Measurements from ENCODE around the gene DEFB132. TPM values are rescaled to one million over a fixed set of nuclear protein-coding genes. Genes with fewer than 3 reads are reported as not detected.
A peak's percentile ranks its signal among the peaks of the same experiment; 100 is the strongest.

DEFB132 gene
- total and polyA plus RNA-seq, 2 donors (not counting 1 experiment from before 2014, with no cell fraction given) = not detected

- peak within 1 kb of the TSS; percentile 48 to 83 (median 69) for H3K4me3 ChIP-seq (ENCODE audit: control extremely low read depth in 1 of 5, extremely low read depth in 1 of 5, insufficient read depth in 1 of 5, low read depth in 2 of 5, low read length in 4 of 5)
- no peaks in the 10 kb centered on the region for H3K9me3 ChIP-seq (ENCODE audit: control extremely low read depth in 1 of 3, control insufficient read depth in 2 of 3, insufficient read depth in 1 of 3, low read length in 2 of 3)
- Mint-ChIP-seq H3K4me3 (no peak within 1 kb of the TSS), H3K4me1 (peaks cover 6% of the 10 kb centered on the region), H3K27me3 (no peaks in the 10 kb centered on the region), H3K27ac (no peak within 1 kb of the TSS), H3K9me3 (ENCODE audit: insufficient read depth) (no peaks in the 10 kb centered on the region)
- no peaks in the 10 kb centered on the region for H3K36me3 ChIP-seq (replicated peaks in 1 of 2; ENCODE audit: control extremely low read depth in 1 of 2, control insufficient read depth in 1 of 2, extremely low read depth in 1 of 2, insufficient read depth in 2 of 2, low read length in 1 of 2)
- H3K9ac ChIP-seq (ENCODE audit: low read length) = peak within 1 kb of the TSS; percentile 70
- CTCF ChIA-PET = no interaction called here
- peak within 1 kb of the TSS; percentile 88 for H2AFZ ChIP-seq (ENCODE audit: insufficient read depth, low read depth, low read length, poor library complexity, severe bottlenecking)
- ATAC-seq (ENCODE audit: low read depth) = peak; percentile 98
- intact Hi-C loops (cut with micrococcal nuclease) = loop anchor here (1.0 kb wide), 6 partner anchors 8 to 57 kb away; partner anchors contain the start of gene NRSN2
- H3K27ac ChIP-seq (ENCODE audit: low read length in 2 of 2) = peak within 1 kb of the TSS in 1 of 2 donors; percentile 57
- TF ChIP-seq EZH2 (IDR thresholded peaks at IDR 0.05; ENCODE audit: borderline replicate concordance, insufficient read depth, low read depth, low read length, poor library complexity, severe bottlenecking) = no peak
- TF ChIP-seq CTCF (IDR thresholded peaks at IDR 0.05) = peak; percentile 45
- peak within 1 kb of the TSS; percentile 87 for H3K4me2 ChIP-seq (replicated peaks; ENCODE audit: low read depth, low read length, poor library complexity, severe bottlenecking)
- DNase-seq = peak; percentile 93
- no peaks in the 10 kb centered on the region for H4K20me1 ChIP-seq (ENCODE audit: control insufficient read depth, insufficient read depth, low read length, poor library complexity, severe bottlenecking)
- H3K79me2 ChIP-seq (ENCODE audit: control insufficient read depth, insufficient read depth, low read length) = peaks cover 22% of the 10 kb centered on the region
- 0% methylated on average over 29 of the region's 43 CpGs for WGBS (ENCODE audit: insufficient coverage)
- peaks cover 18 to 22% of the 10 kb centered on the region in 2 donors for H3K4me1 ChIP-seq (ENCODE audit: control insufficient read depth in 2 of 2, insufficient read depth in 2 of 2, low read length in 2 of 2)
- POLR2A ChIA-PET = no interaction called here
- H3K27me3 ChIP-seq (replicated peaks in 1 of 4; ENCODE audit: control extremely low read depth in 1 of 4, control insufficient read depth in 3 of 4, insufficient read depth in 4 of 4, low read length in 3 of 4) = no peaks in the 10 kb centered on the region
These were observed 32.7 kb downstream of the DEFB132 start, which contains the start of gene C20orf96 for GRCh38 chr20:290084-290831. Gene C20orf96 (minus strand): TSS chr20:290750. CDS start chr20:290610, 140 bp downstream.

GRCh38 chr20:294602-295001 lies 37.1 kb downstream of the DEFB132 start:
- ChIA-PET CTCF (interaction anchor here (1.4 to 3.1 kb wide), 3 partner anchors 30 to 39 kb away, joined by 4 to 20 read pairs (median 5); partner anchors contain the start of gene SOX12), POLR2A (no interaction called here)
- peaks cover 6% of the 10 kb centered on the region for H4K20me1 ChIP-seq (ENCODE audit: control insufficient read depth, insufficient read depth, low read length, poor library complexity, severe bottlenecking)
- no peak overlapping the region for H3K9ac ChIP-seq (ENCODE audit: low read length)
- Mint-ChIP-seq H3K4me1 (peaks cover 32% of the 10 kb centered on the region), H3K9me3 (ENCODE audit: insufficient read depth) (no peaks in the 10 kb centered on the region), H3K27me3 (no peaks in the 10 kb centered on the region), H3K4me3 (no peak overlapping the region), H3K27ac (no peak overlapping the region)
- H2AFZ ChIP-seq (ENCODE audit: insufficient read depth, low read depth, low read length, poor library complexity, severe bottlenecking) = no peak overlapping the region
- H3K27ac ChIP-seq (ENCODE audit: low read length in 2 of 2) = no peak overlapping the region
- DNase-seq (no peak), ATAC-seq (ENCODE audit: low read depth) (no peak)
- no peak for TF ChIP-seq CTCF (IDR thresholded peaks at IDR 0.05)
- intact Hi-C loops (cut with micrococcal nuclease) = no loop called here
- H3K4me2 ChIP-seq (replicated peaks; ENCODE audit: low read depth, low read length, poor library complexity, severe bottlenecking) = no peak overlapping the region
- peaks cover 29 to 37% of the 10 kb centered on the region in 2 donors for H3K4me1 ChIP-seq (ENCODE audit: control insufficient read depth in 2 of 2, insufficient read depth in 2 of 2, low read length in 2 of 2)
- no peaks in the 10 kb centered on the region for H3K9me3 ChIP-seq (ENCODE audit: control extremely low read depth in 1 of 3, control insufficient read depth in 2 of 3, insufficient read depth in 1 of 3, low read length in 2 of 3)
- no peaks in the 10 kb centered on the region for H3K27me3 ChIP-seq (replicated peaks in 1 of 4; ENCODE audit: control extremely low read depth in 1 of 4, control insufficient read depth in 3 of 4, insufficient read depth in 4 of 4, low read length in 3 of 4)
- WGBS (ENCODE audit: insufficient coverage) = 93% methylated on average over 5 of the region's 5 CpGs
- peaks cover 0 to 2% of the 10 kb centered on the region in 2 experiments for H3K36me3 ChIP-seq (replicated peaks in 1 of 2; ENCODE audit: control extremely low read depth in 1 of 2, control insufficient read depth in 1 of 2, extremely low read depth in 1 of 2, insufficient read depth in 2 of 2, low read length in 1 of 2)
- no peak overlapping the region for H3K4me3 ChIP-seq (ENCODE audit: control extremely low read depth in 1 of 5, extremely low read depth in 1 of 5, insufficient read depth in 1 of 5, low read depth in 2 of 5, low read length in 4 of 5)
- H3K79me2 ChIP-seq (ENCODE audit: control insufficient read depth, insufficient read depth, low read length) = peaks cover 40% of the 10 kb centered on the region
